Breast epithelium (tissue), 3 donors: ENCODE results near the gene AAMDC.
"Not testable (repeated sequence)": the region's sequence is repeated elsewhere in the genome, so short reads cannot be mapped to it uniquely, and the experiment has no call there.

Experiments used
- POLR2AphosphoS5 ChIP-seq, 3 donors: sonication (generic); formaldehyde crosslinking; IDR thresholded peaks; one replicate each; pipeline ENCODE4 v1.6.1; 2017; ENCODE audit warnings: antibody characterized with exemption in 3 of 3
- TF ChIP-seq, protein P1 (sequence below), 3 donors: fragments of 450-650 bp; IDR thresholded peaks; one replicate each; pipeline ENCODE4 v1.5.1; 2016 to 2017; ENCODE audit warnings: antibody characterized with exemption in 3 of 3, mild to moderate bottlenecking in 3 of 3, moderate library complexity in 3 of 3

DNA sequence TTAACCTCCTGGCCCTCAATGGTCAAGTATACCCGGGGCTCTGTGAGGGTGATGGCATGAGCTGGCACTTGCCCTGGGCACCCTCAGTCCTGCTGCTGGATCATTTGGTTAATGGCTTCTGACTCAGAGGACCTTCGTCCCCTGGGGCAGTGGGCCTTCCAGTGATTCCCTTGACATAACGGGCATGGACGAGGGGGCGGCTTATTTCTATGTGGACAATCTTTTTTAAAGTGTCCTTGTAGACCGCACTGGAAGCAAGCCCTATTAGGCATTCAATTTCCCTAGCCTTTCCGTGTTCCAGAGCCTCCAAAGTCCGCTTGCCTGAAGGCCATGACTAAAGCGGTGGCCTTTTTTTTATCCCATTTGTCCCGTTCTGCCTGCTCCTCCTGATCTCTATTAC, 40.5 kb downstream of the AAMDC start:
- TF ChIP-seq POLR2AphosphoS5 (IDR thresholded peaks at IDR 0.05) = not testable (repeated sequence)
- TF ChIP-seq, protein P1, sequence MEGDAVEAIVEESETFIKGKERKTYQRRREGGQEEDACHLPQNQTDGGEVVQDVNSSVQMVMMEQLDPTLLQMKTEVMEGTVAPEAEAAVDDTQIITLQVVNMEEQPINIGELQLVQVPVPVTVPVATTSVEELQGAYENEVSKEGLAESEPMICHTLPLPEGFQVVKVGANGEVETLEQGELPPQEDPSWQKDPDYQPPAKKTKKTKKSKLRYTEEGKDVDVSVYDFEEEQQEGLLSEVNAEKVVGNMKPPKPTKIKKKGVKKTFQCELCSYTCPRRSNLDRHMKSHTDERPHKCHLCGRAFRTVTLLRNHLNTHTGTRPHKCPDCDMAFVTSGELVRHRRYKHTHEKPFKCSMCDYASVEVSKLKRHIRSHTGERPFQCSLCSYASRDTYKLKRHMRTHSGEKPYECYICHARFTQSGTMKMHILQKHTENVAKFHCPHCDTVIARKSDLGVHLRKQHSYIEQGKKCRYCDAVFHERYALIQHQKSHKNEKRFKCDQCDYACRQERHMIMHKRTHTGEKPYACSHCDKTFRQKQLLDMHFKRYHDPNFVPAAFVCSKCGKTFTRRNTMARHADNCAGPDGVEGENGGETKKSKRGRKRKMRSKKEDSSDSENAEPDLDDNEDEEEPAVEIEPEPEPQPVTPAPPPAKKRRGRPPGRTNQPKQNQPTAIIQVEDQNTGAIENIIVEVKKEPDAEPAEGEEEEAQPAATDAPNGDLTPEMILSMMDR (IDR thresholded peaks at IDR 0.05) = not testable (repeated sequence)
